ENCODE results near the gene TUBA3C. TPM values are rescaled to one million over a fixed set of nuclear protein-coding genes. Genes with fewer than 3 reads are reported as not detected.
"Not testable (repeated sequence)": the region's sequence is repeated elsewhere in the genome, so short reads cannot be mapped to it uniquely, and the experiment has no call there.

The TUBA3C gene
- not detected for polyA plus RNA-seq (2012; ENCODE audit: low read depth, missing spikeins)

- FAIRE-seq (no peak), DNase-seq (ENCODE audit: insufficient read length, low spot score) (no peak)
Measured at GRCh38 chr13:19181621-19182485, at the start of gene TUBA3C. Gene TUBA3C (minus strand): TSS chr13:19181824. CDS start chr13:19181747, 77 bp downstream.

DNA sequence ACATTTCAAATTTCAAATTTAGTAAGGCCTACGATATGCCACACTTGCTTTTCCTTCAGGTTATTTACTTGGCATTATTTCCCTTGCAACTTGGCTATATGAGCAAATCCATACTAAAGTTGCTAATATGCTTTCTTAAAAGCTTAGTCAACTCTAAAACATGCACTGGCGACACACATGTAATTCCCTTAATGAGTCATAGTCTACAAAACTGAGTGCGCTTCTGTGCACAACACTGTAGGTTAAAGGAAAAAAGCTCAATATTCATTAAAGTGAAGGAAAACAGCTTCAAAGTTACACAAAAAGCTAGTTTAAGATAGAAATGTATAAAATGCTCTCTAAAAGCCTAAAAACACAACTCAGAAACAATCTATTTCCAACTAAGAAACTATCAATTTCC is 25.8 kb upstream of the TUBA3C start:
- FAIRE-seq; DNase-seq (ENCODE audit: insufficient read length, low spot score): not testable (repeated sequence)

More at GRCh38 chr13:19181621-19182485, at the start of gene TUBA3C:
- TF ChIP-seq SPI1 (IDR thresholded peaks at IDR 0.05; ENCODE audit: low read depth, low read length), result no peak
- no peak for TF ChIP-seq POLR2AphosphoS5 (IDR thresholded peaks at IDR 0.05; ENCODE audit: low read depth, low read length)
- TF ChIP-seq POLR2A (IDR thresholded peaks at IDR 0.05; ENCODE audit: low read depth, low read length), result no peak
- TF ChIP-seq TAF1 (IDR thresholded peaks at IDR 0.05; ENCODE audit: low read depth, low read length), result no peak
- no peak for TF ChIP-seq POU2F2 (IDR thresholded peaks at IDR 0.05; ENCODE audit: low read depth, low read length)
- TF ChIP-seq PAX5 (IDR thresholded peaks at IDR 0.05; ENCODE audit: insufficient read depth, low read length, severe bottlenecking), result no peak

GRCh38 chr13:19192622-19193021 is 11.0 kb upstream of the TUBA3C start:
- not testable (repeated sequence) for DNase-seq (ENCODE audit: insufficient read length, low spot score); FAIRE-seq

- DNase-seq (ENCODE audit: insufficient read length, low spot score); FAIRE-seq: not testable (repeated sequence)
Measured at GRCh38 chr13:19189911-19190310, 8.3 kb upstream of the TUBA3C start.

- FAIRE-seq; DNase-seq (ENCODE audit: insufficient read length, low spot score): not testable (repeated sequence)
Measured at GRCh38 chr13:19189368-19189767, 7.7 kb upstream of the TUBA3C start.

- FAIRE-seq (no peak), DNase-seq (ENCODE audit: insufficient read length, low spot score) (no peak)
- no peak for TF ChIP-seq PAX5 (IDR thresholded peaks at IDR 0.05; ENCODE audit: insufficient read depth, low read length, severe bottlenecking)
- TF ChIP-seq POLR2A (IDR thresholded peaks at IDR 0.05; ENCODE audit: low read depth, low read length), result no peak
- TF ChIP-seq POU2F2 (IDR thresholded peaks at IDR 0.05; ENCODE audit: low read depth, low read length), result no peak
- no peak for TF ChIP-seq SPI1 (IDR thresholded peaks at IDR 0.05; ENCODE audit: low read depth, low read length)
- TF ChIP-seq POLR2AphosphoS5 (IDR thresholded peaks at IDR 0.05; ENCODE audit: low read depth, low read length), result no peak
- no peak for TF ChIP-seq TAF1 (IDR thresholded peaks at IDR 0.05; ENCODE audit: low read depth, low read length)
Measured at GRCh38 chr13:19185865-19186645, 4.4 kb upstream of the TUBA3C start.

DNA sequence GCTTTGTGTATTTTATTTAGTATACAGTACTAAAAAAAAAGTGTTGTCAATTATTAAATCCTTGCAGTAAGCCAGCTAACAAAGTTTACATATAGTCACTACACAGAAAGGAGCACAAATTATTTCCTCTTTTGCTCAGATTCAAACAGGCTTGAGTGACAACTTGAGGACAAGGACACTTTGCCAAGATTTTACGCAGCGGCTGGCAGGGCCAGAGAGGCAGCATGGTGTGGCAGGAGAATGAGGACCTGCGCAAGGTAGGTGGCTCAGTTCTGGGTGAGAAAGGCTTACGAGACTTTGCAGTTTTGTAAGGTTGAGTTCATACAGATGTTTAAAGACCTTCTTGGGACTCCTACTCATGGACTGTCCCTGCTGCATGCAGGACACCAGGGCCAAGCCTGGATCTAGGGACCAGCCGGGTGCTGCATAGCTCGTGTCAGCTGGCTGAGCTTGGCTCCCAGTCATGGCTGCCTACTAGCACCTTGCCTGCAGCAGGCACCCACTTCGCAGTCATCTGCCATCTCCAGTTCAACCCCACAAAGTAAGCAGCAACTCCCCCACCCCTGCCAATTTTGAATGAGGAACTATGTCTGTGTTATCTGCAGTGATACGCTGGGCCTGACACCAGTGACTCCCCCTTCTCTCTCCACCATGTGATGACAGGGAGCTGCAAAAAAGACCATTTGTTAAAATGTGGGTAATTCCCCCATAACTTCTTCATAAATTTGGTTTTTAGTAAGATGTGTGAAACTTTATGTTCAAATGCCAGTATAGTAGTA is 3.7 kb upstream of the TUBA3C start:
- TF ChIP-seq POLR2AphosphoS5 (IDR thresholded peaks at IDR 0.05; ENCODE audit: low read depth, low read length) (no peak), SPI1 (IDR thresholded peaks at IDR 0.05; ENCODE audit: low read depth, low read length) (no peak), PAX5 (IDR thresholded peaks at IDR 0.05; ENCODE audit: insufficient read depth, low read length, severe bottlenecking) (no peak), TAF1 (IDR thresholded peaks at IDR 0.05; ENCODE audit: low read depth, low read length) (no peak), POU2F2 (IDR thresholded peaks at IDR 0.05; ENCODE audit: low read depth, low read length) (no peak), POLR2A (IDR thresholded peaks at IDR 0.05; ENCODE audit: low read depth, low read length) (no peak)
- FAIRE-seq (no peak), DNase-seq (ENCODE audit: insufficient read length, low spot score) (no peak)

DNA sequence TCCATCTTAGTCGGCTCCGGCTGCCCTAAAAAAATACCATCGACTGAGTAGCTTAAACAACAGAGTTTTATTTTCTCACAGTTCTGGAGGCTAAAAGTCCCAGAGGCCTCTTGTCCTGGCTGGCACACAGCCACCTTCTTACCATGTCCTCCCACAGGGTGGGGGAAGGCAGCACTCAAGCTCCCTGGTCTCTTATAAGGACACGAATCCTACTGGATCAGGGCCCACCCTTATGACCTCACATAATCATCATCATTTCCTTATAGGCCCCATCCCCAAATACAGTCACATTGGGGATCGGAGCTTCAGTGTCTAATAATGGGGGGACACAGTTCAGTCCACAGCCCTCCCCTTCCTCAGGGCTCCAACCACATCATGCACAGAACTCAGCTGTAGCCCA is 2.6 kb upstream of the TUBA3C start:
- FAIRE-seq, result no peak
- DNase-seq (ENCODE audit: insufficient read length, low spot score), result no peak
- TF ChIP-seq TAF1 (IDR thresholded peaks at IDR 0.05; ENCODE audit: low read depth, low read length), result no peak
- no peak for TF ChIP-seq SPI1 (IDR thresholded peaks at IDR 0.05; ENCODE audit: low read depth, low read length)
- TF ChIP-seq PAX5 (IDR thresholded peaks at IDR 0.05; ENCODE audit: insufficient read depth, low read length, severe bottlenecking), result no peak

DNA sequence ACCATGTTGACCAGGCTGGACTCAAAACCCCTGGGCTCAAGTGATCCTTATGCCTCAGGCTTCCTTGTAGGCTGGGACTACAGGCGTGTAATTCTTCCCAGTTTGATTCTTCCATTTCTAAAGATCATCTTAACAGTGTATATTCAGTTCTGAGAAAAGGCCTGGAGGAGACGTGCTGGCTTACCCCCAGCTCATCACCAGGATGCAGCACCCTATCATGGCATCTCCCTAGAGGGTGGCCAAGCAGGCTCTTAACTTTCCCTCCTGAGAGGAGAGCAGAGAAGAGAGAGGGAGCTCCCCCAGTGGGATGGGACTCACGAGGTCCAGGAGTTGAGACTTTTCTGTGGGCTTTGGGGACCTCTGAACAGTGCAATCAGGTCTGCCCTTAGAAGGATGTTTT is 2.1 kb upstream of the TUBA3C start:
- DNase-seq (ENCODE audit: insufficient read length, low spot score) (no peak), FAIRE-seq (no peak)
- TF ChIP-seq PAX5 (IDR thresholded peaks at IDR 0.05; ENCODE audit: insufficient read depth, low read length, severe bottlenecking) (no peak), POU2F2 (IDR thresholded peaks at IDR 0.05; ENCODE audit: low read depth, low read length) (no peak), TAF1 (IDR thresholded peaks at IDR 0.05; ENCODE audit: low read depth, low read length) (no peak), SPI1 (IDR thresholded peaks at IDR 0.05; ENCODE audit: low read depth, low read length) (no peak), POLR2A (IDR thresholded peaks at IDR 0.05; ENCODE audit: low read depth, low read length) (no peak), POLR2AphosphoS5 (IDR thresholded peaks at IDR 0.05; ENCODE audit: low read depth, low read length) (no peak)

DNA sequence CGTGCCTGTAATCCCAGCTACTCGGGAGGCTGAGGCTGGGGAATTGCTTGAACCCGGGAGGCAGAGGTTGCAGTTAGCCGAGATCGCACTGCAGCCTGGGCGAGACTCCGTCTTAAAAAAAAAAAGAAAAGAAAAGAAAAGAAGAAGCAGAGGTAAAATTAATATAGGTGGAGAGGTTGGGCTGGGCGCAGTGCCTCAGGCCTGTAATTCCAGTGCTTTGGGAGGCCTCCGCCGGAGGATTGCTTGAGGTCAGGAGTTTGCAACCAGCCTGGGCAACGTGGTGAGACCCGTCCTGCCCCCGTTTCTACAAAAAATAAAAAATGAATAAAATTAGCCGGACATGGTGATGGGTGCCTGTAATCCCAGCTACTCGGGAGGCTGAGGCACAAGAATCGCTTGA is 912 bp upstream of the TUBA3C start:
- TF ChIP-seq POU2F2 (IDR thresholded peaks at IDR 0.05; ENCODE audit: low read depth, low read length), result no peak
- no peak for TF ChIP-seq POLR2AphosphoS5 (IDR thresholded peaks at IDR 0.05; ENCODE audit: low read depth, low read length)
- TF ChIP-seq PAX5 (IDR thresholded peaks at IDR 0.05; ENCODE audit: insufficient read depth, low read length, severe bottlenecking), result no peak
- TF ChIP-seq POLR2A (IDR thresholded peaks at IDR 0.05; ENCODE audit: low read depth, low read length), result no peak
- TF ChIP-seq TAF1 (IDR thresholded peaks at IDR 0.05; ENCODE audit: low read depth, low read length), result no peak
- no peak for TF ChIP-seq SPI1 (IDR thresholded peaks at IDR 0.05; ENCODE audit: low read depth, low read length)
- FAIRE-seq (no peak), DNase-seq (ENCODE audit: insufficient read length, low spot score) (no peak)
